Neural crest cell (in vitro differentiated cells): ENCODE results near the gene BNIP2. TPM values are rescaled to one million over a fixed set of nuclear protein-coding genes. Genes with fewer than 3 reads are reported as not detected.

Experiments used
- DNase-seq: peaks from one replicate; pipeline ENCODE4 v3.0.0; 2021; ENCODE audit warnings: low read depth, mixed read lengths, low spot score
- H3K27ac Mint-ChIP-seq: one replicate; pipeline ENCODE4 v1.8.0; 2021; ENCODE audit warnings: mild to moderate bottlenecking, mixed read lengths; ENCODE audit not compliant: unreplicated experiment
- H3K27me3 Mint-ChIP-seq: 2 replicates; pipeline ENCODE4 v1.8.0; 2021; ENCODE audit warnings: low read depth, mild to moderate bottlenecking, mixed read lengths
- H3K36me3 Mint-ChIP-seq: 2 replicates; pipeline ENCODE4 v1.8.0; 2021; ENCODE audit warnings: low read depth, mild to moderate bottlenecking, mixed read lengths
- H3K4me1 Mint-ChIP-seq: 2 replicates; pipeline ENCODE4 v1.8.0; 2021; ENCODE audit warnings: mixed read lengths
- H3K4me3 Mint-ChIP-seq: one replicate; pipeline ENCODE4 v1.8.0; 2021; ENCODE audit warnings: mild to moderate bottlenecking, mixed read lengths
- H3K9me3 Mint-ChIP-seq: 2 replicates; pipeline ENCODE4 v1.8.0; 2021; ENCODE audit warnings: mixed read lengths
- CTCF ChIP-seq: fragments of 200-600 bp; sonication (generic); conservative IDR thresholded peaks from 2 replicates; pipeline ENCODE4 v1.5.0; 2021; ENCODE audit warnings: antibody characterized with exemption, mild to moderate bottlenecking
- total RNA-seq: library from RNA; stranded (reverse); gene quantifications from 2 replicates; pipeline ENCODE4 v1.2.1, GENCODE V29; 2021

BNIP2 gene
- total RNA-seq, 1 donor from 2014 or later, result 37.5 TPM

DNA sequence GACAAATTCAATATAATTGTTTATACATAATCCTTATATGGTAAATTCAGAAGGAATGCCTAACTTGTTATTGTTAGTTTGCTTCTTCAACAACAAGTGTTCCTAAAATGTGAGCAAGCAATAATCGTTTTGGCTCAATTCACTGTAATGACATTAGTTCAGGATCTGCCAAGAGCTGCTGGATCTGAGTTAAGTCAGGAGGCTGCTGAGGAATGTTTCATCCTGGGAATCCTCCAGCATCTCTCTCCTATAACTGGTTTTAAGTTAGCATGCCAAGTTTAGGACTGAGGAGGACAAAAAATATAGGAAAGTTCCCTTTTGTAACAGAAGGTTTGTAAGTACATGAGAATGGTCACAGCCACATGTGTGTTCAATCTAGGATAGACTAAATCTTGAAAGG lies 26.9 kb downstream of the BNIP2 start:
- no peaks in the 10 kb centered on the region for H3K9me3 Mint-ChIP-seq
- no peak for TF ChIP-seq CTCF
- no peak overlapping the region for H3K27ac Mint-ChIP-seq
- peaks cover 3% of the 10 kb centered on the region for H3K4me1 Mint-ChIP-seq
- no peaks in the 10 kb centered on the region for H3K27me3 Mint-ChIP-seq
- no peak overlapping the region for H3K4me3 Mint-ChIP-seq
- H3K36me3 Mint-ChIP-seq, result peaks cover 4% of the 10 kb centered on the region
- DNase-seq, result no peak

DNA sequence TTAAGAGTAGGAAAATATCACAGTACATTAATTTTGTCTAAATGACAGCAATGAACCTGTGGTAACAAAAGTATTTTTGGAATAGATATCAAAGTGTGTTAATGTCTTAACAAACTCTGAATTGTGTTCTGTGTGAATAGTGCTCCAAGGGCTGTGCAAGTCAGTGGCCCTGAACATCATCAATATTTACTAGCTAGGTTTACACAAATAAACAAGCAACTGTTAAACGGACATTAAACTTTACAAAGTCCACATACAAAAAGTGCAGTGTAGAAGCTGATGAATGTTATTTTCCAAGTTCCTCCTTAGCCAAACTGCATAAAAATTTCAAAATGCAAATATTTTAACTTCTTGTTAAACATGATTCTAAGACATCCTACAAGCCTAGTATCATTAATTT lies 29.8 kb downstream of the BNIP2 start:
- Mint-ChIP-seq H3K4me1 (peaks cover 3% of the 10 kb centered on the region), H3K9me3 (no peaks in the 10 kb centered on the region), H3K27me3 (no peaks in the 10 kb centered on the region), H3K27ac (no peak overlapping the region), H3K4me3 (peak overlapping the region; percentile 42), H3K36me3 (peaks cover 2% of the 10 kb centered on the region)
- no peak for TF ChIP-seq CTCF
- no peak for DNase-seq

GRCh38 chr15:59657635-59658125 lies 31.4 kb downstream of the BNIP2 start:
- H3K36me3 Mint-ChIP-seq, result peaks cover 2% of the 10 kb centered on the region
- DNase-seq, result no peak
- H3K27ac Mint-ChIP-seq, result peak overlapping the region; percentile 32
- H3K27me3 Mint-ChIP-seq, result no peaks in the 10 kb centered on the region
- H3K4me3 Mint-ChIP-seq, result no peak overlapping the region
- no peaks in the 10 kb centered on the region for H3K9me3 Mint-ChIP-seq
- H3K4me1 Mint-ChIP-seq, result peaks cover 3% of the 10 kb centered on the region
- TF ChIP-seq CTCF, result no peak

DNA sequence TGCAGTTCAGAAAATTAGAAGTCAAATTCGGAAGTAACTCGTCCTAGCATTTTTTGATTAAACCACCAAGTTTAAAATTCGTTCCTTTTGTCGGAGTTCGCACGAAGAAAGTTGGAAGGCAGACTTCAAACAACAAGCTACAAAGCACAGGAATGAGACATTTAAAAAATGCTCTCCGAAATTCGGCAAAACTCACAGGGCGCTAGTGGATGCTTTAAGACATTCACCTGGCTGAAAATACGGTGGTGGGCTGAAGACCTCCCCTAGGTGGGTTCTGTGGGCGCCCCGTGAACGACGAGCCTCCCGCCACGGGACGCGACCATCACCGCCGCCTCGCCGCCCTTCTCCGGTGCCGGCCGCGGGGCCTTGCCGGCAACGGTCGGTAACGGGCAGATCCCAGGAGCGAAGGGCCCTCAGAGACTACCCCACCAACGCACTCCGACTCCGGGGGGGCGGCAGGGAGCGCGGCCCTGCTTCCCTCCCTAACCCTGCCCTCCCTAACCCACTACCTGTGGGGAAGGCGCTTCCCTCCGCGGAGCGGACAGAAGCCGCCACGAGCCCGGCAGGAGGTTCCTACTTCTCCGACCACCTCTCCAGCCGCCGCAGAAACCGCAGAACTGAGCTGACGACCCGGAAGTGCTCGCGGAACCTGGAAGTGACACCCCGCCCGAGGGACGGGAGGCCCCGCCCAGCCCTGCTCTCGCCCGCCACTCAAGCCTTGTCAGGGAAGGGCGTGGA lies 32.1 kb downstream of the BNIP2 start, which contains the start of gene GTF2A2:
TSS of gene GTF2A2 (minus strand) at position 619 of the 738 bp plus-strand sequence. CDS start 5,238 bp downstream, outside the sequence.
- peaks cover 3% of the 10 kb centered on the region for H3K36me3 Mint-ChIP-seq
- no peak for TF ChIP-seq CTCF
- H3K27me3 Mint-ChIP-seq, result no peaks in the 10 kb centered on the region
- H3K4me1 Mint-ChIP-seq, result peaks cover 3% of the 10 kb centered on the region
- DNase-seq, result peak; percentile 92
- peak within 1 kb of the TSS; percentile 67 for H3K4me3 Mint-ChIP-seq
- H3K27ac Mint-ChIP-seq, result peak within 1 kb of the TSS; percentile 91
- H3K9me3 Mint-ChIP-seq, result peaks cover 2% of the 10 kb centered on the region

- Mint-ChIP-seq H3K4me1 (peaks cover 3% of the 10 kb centered on the region), H3K9me3 (peaks cover 2% of the 10 kb centered on the region)
These were observed 35.1 kb downstream of the BNIP2 start for GRCh38 chr15:59654046-59654445.

More at GRCh38 chr15:59654046-59654445, 35.1 kb downstream of the BNIP2 start:
- no peaks in the 10 kb centered on the region for H3K27me3 Mint-ChIP-seq
- no peak for TF ChIP-seq CTCF
- H3K27ac Mint-ChIP-seq, result no peak overlapping the region
- no peak overlapping the region for H3K4me3 Mint-ChIP-seq
- peaks cover 6% of the 10 kb centered on the region for H3K36me3 Mint-ChIP-seq
- no peak for DNase-seq
